Vagina (tissue), 2 donors: ENCODE data around the gene SNURF.

Source experiments
- CTCF ChIP-seq, 3 experiments: fragments of 450-650 bp in 2 of 3; fragments of 200-600 bp in 1 of 3; sonication (generic) in 1 of 3; IDR thresholded peaks; one replicate each; pipeline ENCODE4 v1.5.1; 2017 to 2019; ENCODE audit warnings: antibody characterized with exemption in 3 of 3, mild to moderate bottlenecking in 2 of 3, moderate library complexity in 2 of 3
- POLR2A ChIP-seq, 2 donors: fragments of 450-650 bp; IDR thresholded peaks; one replicate each; pipeline ENCODE4 v1.6.1; 2017; ENCODE audit warnings: antibody characterized with exemption in 2 of 2, mild to moderate bottlenecking in 2 of 2, moderate library complexity in 2 of 2

- no peak for TF ChIP-seq POLR2A (IDR thresholded peaks at IDR 0.05)
- TF ChIP-seq CTCF (IDR thresholded peaks at IDR 0.05) = no peak
These were observed 30.6 kb upstream of the SNURF start for GRCh38 chr15:24924153-24924552.
